ENCODE results near the gene PHEX.

The PHEX gene

DNA sequence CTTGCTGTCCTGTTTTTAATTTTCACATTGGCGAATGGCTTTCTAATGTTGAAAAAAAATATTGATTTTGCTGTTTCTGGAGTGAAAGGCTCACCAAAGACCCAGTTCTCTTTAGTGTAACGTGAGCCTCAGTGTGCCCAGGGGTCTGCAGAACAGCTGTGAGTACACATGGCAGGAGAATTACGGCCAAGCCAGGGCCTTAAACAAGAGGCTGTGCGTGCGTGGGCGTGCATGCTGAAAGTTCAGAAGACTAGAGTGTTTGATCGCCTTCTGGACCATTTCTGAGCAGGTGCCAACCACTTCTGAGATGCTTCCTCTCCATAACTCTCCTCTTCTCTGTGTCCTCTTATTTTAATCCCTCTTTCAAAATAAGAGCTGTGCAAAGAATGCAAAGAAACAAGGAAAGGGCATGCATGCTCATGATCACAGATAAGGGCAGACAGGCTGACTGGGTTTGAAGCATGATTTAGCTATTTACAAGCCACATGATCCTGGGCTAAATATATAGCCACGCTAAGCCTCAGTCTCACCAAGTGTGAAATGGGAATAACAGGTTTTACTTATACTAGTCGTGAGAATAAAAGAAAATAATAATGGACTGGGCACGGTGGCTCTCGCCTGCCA lies 9.9 kb downstream of the PHEX start:
- no peak for DNase-seq

DNA sequence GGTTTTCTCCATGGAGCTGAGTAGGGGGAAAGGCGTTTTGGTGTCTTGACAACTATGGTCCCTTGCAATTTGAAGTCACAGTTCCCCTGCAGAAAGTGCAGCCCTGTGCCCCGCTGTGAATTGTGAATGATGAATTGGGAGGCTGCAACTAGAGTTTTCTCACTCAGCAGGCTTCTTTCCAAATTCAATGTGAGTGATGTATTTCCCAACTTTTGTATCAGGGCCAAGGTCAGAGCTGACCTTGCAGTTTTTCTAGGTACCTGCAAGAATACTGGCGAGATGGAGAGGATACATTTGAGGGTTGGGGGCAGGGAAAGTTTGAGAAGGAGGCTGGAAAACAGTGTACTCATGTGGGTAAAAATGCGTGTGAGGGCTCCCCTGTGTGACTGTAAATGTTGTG lies 11.7 kb downstream of the PHEX start:
- no peak for DNase-seq

DNA sequence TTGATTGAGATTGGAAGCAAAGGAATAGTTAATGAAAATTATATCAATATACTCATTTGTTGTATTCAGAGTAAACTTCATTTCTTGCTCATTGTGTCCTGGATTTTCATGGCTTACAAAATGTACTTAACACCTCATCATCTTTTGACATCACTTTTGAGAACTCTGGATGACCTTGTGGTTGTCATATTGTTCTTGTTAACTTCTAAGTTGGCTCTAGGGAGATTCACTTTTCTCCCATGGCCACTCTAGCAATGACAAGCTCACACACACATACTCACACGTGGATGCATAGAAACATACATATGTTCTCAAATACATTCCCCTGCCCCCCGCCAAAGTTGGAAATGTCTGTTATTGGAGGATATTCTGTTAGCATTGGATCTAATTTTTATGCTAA lies 15.3 kb downstream of the PHEX start:
- no peak for DNase-seq

DNA sequence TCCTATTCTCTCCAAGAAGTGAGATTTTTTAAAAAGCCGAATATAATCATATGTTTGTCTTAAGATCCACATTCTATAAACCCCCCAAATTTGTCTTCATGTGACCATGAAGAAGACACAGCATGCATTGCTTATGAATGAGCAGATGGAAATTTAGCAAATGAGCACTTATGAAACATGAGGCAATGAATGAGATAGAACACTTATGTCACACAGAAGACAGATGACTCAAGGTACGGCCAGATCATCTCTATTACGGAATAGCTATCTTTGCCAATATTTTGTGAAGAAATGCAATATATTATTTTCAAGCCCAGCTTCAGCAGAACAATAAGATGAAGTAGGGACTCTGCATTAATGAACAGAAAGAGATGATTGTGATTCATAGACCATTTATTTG lies 21.4 kb downstream of the PHEX start:
- no peak for DNase-seq

DNA sequence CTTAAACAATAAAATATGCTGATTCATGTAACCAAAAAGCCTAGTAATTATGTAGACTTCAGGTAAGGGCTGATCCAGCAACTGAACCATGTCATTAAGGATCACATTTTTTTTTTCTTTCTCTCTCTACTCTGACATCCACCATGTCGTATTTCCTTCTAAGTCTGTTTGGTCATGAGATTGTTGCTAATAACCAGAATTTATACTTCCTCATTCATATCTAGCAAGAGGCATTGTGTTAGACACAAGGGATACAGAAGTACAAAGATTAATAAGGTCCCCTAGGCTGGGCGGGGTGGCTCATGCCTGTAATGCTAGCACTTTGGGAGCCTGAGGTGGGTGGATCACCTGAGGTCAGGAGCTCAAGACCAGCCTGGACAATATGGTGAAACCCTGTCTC lies 24.1 kb downstream of the PHEX start:
- no peak for DNase-seq

DNA sequence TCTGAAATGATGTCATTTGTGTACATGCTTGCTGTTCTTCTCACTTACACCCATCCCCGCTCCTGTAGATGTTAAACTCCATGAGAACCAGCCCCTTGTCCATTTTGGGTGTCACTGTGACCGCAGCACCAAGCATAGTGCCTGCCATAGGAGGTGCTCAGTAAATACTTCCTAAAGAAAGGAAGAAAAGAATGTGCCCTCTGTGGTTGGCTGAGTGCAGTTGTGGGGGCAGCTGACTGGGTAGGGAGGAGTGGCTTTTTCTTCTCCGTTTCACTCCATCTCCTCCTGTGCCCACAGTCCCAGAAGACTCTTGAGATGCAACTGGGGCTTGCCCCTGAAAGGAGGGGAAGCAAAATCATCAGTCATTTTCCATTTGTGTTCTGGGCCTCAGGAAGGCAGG lies 25.5 kb downstream of the PHEX start:
- no peak for DNase-seq

DNA sequence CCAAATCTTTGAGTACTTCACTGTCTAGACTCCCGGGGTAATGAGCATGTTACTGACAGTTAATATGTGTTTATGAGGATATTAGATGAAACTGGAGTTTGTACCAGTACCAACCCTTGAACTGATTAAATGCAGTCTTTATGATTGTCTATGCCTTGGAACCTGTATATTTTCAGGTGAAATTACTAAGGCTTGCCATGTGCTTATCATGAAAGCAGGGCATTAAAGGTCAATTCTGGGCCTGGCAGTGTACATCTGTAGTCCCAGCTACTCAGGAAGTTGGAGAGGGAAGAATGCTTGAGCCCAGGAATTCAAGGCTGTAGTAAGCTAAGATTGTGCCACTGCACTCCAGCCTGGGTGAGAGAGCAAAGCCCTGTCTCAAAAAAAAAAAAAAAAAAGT lies 27.6 kb downstream of the PHEX start:
- no peak for DNase-seq

DNA sequence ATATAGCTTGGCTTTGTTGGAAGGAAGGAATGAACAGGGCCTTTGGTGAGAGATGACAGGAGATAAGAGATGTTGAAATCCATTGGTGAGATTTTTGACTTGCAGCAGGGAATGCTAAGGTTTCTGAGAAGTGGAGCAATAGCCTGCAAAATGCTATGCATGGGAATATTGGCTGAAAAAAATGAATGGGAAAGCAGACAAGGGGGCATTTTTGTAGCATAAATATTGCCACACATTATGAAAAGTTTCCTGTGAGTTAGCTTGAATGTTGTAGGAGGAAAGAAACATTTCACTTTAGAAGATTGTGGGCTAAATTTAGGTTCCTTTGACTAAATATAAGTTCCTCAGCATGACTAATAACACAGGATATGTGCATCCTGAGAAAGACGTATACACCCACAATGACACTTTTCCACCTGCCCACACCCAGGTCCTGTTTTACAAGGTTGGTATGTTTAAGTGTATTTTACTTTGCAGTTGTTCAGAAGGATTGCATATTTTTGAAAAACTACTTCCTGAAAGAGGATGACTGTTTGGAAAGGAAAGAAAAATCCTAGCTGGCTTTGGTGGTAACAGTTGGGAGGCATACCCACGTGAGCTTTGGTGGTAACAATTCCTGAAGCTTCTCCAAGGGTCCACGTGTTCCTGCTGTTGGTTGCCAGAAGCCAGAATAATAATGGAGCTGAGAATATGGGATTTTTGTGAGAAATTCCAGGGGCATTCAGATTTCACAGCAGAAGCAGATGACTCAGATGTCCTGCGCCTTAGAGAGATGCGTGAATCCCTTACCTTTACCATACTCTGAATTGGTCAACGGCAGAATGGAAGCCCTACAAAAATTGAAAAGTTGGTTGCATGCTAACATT lies 28.5 kb downstream of the PHEX start:
- DNase-seq: no peak

DNA sequence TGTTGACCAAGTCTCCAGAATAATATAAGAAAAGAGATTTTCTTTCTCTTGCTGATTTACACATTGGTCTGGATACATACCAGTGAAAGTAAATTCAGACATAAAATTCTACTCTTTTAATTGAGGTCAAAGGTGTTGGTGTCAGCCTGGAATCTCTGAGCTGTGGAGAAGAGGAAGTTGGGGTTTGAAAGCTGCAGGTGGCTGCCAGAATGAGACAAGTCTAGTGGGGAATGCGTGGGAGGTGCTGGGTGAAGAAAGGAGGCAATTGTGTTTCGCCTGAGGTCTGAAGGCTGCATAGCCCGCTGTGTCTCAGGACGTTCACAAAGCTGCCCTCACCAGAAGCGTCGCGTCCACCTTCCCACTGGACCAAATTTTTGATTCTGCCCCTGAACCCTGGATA lies 31.2 kb downstream of the PHEX start:
- no peak for DNase-seq

DNA sequence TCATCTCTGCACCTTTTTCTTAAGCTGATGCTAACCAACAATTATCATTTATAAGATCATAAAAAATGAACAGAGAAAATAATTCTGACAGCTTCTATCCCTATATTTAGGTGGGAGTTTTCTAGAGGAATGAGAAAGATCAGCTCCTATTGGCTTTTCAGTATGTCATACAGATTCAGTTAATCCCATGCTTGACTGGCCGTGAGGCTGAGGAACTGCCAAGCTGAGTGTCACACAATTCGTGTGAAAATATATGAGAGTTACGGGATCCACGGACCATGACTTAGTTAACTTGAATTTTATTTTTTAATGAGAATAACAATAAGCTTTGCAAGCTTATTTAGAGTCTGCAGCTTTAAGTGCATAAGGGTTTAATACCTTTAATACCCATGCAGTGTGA lies 37.5 kb downstream of the PHEX start:
- no peak for DNase-seq

DNA sequence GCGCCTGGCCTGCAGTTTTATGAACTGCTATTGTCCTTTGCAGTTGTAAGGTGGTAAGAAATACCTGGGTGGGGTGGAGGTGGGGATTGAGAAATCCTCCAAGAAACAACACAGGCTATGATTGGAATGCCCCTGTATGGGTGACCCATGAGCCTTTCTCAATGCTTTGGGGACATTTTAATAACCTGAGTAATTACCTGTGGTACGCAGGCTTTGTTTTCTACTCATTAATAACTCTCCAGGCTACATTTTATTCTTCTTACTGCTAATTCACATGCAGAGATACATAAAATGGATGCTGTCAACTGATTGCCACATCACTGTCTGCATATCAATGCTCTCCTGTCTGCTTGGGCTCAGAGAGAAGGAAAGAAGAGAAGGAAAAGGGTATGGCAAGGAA lies 41.8 kb downstream of the PHEX start:
- DNase-seq: no peak

DNA sequence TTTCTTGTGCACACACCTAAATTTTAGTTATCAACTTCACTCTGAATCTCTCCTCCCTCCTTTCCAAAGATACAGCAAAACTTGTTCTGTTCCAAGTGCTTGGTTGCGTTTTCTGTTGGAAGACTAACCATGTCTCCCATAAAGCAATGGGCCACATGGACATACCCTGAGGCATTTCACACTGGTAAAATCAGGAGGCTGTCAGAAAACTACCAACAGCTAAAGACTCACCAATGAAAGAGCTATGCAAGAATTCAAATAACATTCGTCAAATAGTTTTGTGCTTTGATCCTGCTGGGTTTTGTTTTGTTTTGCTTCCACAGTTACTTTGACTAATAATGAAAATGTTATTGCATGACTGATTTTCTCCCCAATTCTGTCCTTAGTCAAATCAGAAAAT lies 46.0 kb downstream of the PHEX start:
- DNase-seq: no peak

DNA sequence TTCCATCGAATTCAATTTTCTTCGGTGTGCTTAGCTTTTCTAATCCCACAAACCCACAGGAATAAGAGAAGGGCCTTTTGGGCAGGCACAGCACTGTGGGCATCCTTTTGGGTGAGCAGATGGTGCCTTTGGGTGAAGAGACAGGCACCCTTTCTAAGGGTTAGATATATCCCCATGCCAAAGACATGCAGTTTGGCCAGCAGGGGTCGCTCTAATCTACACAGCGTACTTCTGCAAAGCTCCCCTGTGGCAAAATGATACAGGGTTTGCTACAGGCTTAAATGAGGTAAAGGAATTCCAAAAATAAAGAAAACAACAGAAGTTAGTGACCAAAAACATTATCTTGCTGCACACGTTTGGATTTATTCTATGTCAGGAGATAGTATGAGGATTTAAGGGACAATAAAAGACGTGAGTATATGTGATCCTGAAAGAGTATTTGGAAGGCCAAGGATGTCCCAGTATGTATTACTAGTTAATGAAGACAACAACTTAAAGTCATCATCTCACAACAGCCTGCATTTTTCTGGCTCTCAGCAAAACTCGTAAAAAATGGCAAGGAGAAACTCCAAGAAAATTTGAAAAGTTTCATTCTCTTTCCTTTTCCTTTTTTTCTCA lies 49.5 kb downstream of the PHEX start:
- peak; percentile 24 for DNase-seq

DNA sequence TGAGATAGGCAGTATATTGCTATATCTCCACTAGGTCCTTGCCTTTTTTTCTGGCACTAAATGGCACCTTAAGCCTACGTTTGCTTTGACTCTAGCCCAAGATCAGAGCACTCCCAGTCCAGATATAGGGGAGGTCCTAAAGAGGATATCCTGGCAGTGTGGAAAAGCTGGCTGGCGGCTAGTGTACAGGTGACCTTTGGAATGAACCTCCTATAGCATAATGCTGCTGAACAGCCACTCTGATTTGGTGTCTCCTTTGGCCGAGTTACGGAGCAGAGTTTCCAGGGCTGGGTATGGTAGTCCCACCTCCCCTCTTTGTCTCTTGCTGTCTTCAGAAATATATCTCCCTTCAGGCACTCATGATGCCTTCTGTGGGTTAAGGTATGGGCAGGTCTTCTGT lies 53.9 kb downstream of the PHEX start:
- DNase-seq: no peak

DNA sequence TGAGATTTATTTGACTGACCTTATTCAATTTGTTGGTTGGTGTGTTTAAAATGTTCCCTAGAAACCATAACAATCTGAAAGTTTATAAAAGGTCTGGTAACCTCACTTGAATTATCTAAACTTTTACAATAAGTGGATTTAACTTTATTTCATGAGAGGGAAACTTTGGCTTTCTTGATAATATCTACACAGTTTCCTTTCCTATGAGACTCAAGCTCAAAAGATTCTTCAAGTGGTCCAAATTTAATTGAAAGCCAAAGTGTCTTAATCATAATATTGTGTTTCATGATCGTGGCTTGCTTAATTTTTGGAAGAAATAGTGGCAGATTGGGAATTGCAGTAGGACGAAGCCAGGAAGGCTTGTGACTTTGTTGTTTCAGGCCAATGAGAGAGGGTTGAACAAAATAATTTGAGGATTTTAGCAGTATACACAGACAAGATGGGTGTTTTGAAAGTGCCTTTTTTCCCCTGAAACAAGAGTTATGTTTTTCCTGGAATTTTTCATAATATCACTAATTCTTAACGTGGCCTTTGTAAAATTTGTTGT lies 55.0 kb downstream of the PHEX start:
- no peak for DNase-seq

DNA sequence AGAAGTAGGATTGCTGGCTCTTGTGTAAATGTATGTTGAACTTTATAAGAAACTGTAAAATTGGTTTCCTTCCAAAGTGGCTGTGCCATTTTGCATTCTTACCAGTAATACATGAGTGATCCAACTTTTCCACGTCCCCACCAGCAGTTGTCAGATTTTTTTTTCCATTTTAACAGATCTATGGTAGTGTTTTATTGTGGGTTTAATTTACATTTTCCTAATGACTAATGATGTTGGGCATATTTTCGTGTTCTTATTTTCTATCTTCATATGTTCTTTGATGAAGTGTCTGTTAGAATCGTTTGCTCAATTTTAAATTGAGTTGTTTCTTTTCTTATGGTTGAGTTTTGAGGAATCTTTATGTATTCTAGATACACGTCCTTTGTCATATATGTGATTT lies 56.2 kb downstream of the PHEX start:
- no peak for DNase-seq

DNA sequence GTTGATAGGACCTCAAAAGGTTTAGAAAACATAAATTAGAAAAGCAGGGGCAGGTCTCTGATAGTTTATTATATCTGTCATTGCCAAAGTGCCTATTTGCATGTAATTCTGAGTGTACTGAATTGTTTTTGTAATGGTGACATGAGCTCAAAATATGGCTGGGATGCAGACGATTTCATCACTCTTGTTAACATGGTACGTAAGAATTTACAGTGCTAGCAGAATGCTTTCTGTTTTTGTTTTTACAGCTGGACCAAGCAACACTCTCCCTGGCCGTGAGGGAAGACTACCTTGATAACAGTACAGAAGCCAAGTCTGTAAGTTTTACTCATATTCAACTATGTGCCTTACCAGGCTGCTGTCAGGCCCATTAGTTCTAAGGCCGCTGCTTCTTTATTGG lies 58.1 kb downstream of the PHEX start:
- DNase-seq: no peak

DNA sequence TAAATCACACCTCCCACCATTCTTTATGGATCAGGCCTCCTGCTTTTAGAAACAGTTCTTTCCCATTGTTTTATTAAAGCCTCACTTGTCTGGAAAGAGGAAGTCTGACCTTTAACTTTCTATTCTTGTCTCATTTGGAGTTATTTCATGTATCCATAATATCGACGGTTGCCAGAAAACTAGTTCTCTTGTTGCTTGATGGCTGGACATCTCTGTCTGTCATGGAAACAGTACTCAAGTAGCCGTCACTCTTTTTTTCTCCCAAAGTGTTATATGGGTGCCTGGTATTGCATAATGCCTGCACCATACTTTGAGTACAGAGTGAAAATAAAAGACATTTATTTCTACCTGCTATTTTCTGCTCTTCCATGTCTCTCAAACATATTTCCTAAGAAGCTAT lies 61.4 kb downstream of the PHEX start:
- no peak for DNase-seq

DNA sequence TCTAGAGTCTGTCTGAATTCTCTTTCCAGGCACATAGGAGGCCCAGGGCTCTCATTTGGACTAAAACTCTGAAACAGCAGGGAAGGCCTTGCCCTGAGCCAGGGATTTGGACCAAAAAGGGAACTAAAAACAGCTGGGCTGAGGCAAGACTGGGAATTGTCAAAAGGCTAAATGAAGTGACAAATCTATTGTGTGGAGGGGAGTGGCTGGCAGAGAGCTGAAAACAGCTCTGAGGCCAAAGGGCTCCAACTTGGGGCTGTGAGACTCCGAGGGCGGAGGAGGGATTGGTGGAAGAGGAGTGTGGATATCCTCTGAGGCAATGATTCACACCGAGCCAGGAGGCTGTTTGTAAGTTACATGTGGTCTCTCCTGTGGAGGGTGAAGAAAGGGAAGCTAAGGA lies 63.2 kb downstream of the PHEX start:
- DNase-seq: no peak

DNA sequence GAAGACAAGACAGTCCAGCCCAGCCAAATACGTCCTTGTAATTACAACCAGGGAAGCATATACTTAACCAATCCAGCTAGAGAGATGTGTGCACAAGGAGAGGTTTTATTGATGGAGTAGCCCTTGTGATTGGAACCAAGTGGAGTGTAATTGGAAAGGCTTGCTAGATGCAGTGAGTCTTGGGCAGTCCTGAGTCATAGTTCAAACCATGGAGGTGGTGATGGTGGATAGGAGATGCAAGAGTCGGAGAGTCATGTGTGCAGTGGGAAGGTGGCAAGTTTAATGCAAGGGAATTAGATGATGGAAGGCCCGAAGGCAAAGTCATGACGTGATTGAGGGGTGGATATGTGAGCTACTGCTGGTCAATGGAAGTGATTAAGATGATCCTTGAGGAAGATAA lies 63.7 kb downstream of the PHEX start:
- DNase-seq: no peak

DNA sequence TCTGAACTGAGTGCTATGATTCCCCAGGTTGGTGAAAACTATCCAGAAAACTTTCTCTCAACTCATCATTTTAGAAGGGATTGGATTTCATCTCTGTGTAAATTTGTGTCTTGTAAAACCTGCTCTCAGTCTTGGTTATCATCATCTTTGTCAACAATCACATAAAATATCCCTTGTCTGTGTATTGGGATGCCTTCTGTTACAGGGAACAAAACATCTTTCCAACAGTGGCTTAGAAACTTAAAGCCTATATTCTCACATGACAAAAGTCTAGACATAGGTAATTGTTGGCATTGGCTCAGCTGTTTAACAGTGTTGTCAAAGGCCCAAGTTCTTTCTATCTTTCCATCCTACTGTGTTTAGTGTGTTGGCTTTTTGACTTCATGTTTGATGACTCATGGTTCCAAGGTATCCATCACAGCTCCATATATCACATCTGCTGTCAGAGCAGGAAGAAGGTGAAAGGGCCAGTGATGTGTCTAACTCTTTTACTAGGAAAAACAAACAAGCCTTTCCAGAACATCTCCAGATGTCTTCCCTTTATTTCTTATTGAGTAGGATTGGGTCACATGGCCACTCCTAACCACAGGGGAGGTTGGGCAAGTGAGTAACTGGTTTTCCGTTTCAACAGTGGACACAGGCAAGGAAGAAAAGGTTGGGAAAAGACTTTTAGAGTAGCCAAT lies 65.0 kb downstream of the PHEX start:
- DNase-seq: no peak

DNA sequence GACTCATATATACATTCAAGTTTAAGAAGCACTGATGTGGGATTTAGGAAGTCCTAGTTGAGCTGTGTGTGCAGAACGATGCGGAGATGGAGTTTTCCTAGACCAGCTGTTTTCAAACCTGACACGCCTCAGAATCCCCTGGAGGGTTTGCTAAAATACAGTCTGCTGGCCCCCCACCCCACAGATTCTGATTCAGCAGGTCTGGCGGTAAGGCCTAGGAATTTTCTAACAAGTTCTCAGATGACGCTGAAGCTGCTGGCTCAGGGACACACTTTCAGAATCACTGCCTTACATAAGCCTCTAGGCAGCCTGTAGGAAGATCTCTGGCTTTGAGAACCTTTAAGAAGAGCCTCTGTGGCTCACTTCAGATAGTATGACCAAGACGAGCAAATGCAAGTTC lies 73.1 kb downstream of the PHEX start:
- no peak for DNase-seq

DNA sequence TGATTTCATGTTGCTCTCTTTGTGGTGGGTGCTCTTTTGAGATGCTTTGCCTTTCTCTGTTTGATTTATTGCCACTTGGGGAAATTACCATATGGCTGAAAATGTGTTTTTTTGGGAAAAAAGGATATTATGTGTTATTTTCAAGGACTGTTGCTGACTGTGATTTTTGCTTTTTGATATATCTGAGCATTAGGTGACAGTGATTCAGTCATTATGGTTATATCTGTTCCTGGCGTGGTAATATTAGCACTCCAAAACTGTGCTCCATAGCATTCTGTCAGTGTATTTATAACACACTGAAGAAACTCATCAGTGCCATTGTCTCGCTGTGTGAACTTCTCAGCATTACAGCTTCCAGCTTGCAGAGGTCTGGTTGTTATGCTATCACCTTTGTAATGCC lies 73.8 kb downstream of the PHEX start:
- DNase-seq: no peak

DNA sequence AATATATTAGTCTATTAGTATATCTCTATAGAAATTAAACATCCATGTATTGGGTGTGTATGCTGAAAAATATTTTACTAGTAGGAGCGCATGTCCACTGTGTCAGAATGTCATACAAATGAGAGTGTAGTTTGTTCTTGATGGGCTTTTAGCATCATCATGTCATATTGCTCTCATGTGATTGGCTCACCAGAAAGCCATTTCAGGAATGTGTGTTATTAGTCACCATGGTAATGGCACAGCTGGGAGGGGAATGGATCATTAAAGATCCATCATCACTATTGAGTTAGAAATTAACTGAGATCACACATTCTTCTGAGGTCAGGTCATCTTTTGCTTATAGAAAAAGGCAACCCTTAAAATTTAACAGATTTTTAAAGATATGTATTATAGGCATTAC lies 77.3 kb downstream of the PHEX start:
- DNase-seq: no peak

All from activated T-cell treated with anti-CD3 and anti-CD28 coated beads, Interleukin-2, amount 50 U/mL, for 1 hour (primary cell).